Measurements from ENCODE around the gene SIM2.

Gene SIM2

DNA sequence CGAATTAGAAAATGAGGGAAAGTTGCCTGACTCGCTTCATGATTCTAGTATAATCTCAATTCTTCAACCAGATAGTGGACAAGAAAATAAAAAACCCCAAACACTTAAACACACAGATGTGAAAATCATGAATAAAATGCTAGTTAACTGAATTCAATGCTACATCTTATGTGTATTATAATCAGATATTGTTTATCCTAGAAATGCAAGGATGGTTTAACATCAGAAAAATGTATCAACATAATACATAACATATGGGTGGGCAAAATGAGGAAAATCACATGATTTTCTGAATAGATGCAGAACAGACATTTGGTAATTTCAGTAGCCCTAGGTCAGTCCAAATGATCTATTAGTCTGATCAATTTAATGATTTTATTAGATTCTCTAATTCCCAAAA is 97.2 kb downstream of the SIM2 start:
- Histone ChIP-seq H3K4me1 (ENCODE audit: control insufficient read depth, insufficient read depth, low read length) (no peaks in the 10 kb centered on the region), H3K4me3 (ENCODE audit: low read length) (no peak overlapping the region)

DNA sequence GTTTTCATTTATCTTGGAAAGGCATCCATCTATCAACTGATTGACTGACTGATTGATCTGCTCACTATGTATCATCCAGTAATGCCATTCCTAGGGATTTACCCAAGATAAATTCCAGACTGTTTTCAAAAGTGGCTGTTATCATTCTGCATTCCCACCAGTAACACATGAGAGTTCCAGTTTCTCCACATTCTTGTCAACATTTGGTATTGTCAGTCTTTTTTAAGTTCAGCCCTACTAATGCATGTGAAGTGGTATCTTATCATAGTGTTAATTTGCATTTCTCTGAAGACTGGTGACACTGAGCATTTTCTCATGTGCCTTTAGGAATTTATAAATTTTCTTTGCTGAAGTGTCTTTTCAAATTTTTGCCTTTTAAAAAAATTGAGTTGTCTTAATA is 99.6 kb downstream of the SIM2 start:
- Histone ChIP-seq H3K9ac (ENCODE audit: low read length) (no peak overlapping the region), H3K9me3 (ENCODE audit: control insufficient read depth, low read length) (no peaks in the 10 kb centered on the region)

More for the DNA sequence above, 97.2 kb downstream of the SIM2 start:
- Histone ChIP-seq H3K9ac (ENCODE audit: low read length) (no peak overlapping the region), H3K36me3 (ENCODE audit: control insufficient read depth, insufficient read depth, low read length) (no peaks in the 10 kb centered on the region), H3K27me3 (ENCODE audit: control insufficient read depth, insufficient read depth, low read length) (no peaks in the 10 kb centered on the region), H3K9me3 (ENCODE audit: control insufficient read depth, low read length) (no peaks in the 10 kb centered on the region)

More for the DNA sequence above, 99.6 kb downstream of the SIM2 start:
- no peak overlapping the region for H3K4me3 ChIP-seq (ENCODE audit: low read length)
- no peaks in the 10 kb centered on the region for H3K4me1 ChIP-seq (ENCODE audit: control insufficient read depth, insufficient read depth, low read length)
- H3K36me3 ChIP-seq (ENCODE audit: control insufficient read depth, insufficient read depth, low read length), result no peaks in the 10 kb centered on the region
- H3K27me3 ChIP-seq (ENCODE audit: control insufficient read depth, insufficient read depth, low read length), result no peaks in the 10 kb centered on the region

Measured in mucosa of stomach (tissue), 1 donor.